Gastroesophageal sphincter (tissue), 4 donors: ENCODE results near the gene METTL16. TPM values are rescaled to one million over a fixed set of nuclear protein-coding genes. Genes with fewer than 3 reads are reported as not detected.
"Not testable (repeated sequence)": the region's sequence is repeated elsewhere in the genome, so short reads cannot be mapped to it uniquely, and the experiment has no call there.

Experiments used
- ATAC-seq: fragments of 150-250 bp; one replicate; pipeline ENCODE4 v1.9.1; 2016; ENCODE audit warnings: mild to moderate bottlenecking, moderate library complexity
- H3K27ac ChIP-seq, 4 donors: fragments of 200-600 bp; sonication (generic) in 3 of 4; 1 replicate in 3 of 4; 2 replicates in 1 of 4; pipeline ENCODE4 v1.5.1; 2016 to 2019
- H3K27me3 ChIP-seq: fragments of 200-600 bp; sonication (generic); one replicate; pipeline ENCODE4 v1.5.1; 2019
- H3K36me3 ChIP-seq, 2 donors: fragments of 200-600 bp; sonication (generic); one replicate each; pipeline ENCODE4 v1.5.1; 2019; ENCODE audit warnings: control low read depth in 1 of 2
- H3K4me1 ChIP-seq, 3 donors: fragments of 200-600 bp; sonication (generic); 1 replicate in 2 of 3; 2 replicates in 1 of 3; pipeline ENCODE4 v1.5.1; 2016 to 2019; ENCODE audit warnings: control low read depth in 2 of 3
- H3K4me3 ChIP-seq, 2 donors: fragments of 200-600 bp; sonication (generic); one replicate each; pipeline ENCODE4 v1.5.1; 2019; ENCODE audit warnings: mild to moderate bottlenecking in 1 of 2, moderate library complexity in 1 of 2
- H3K9me3 ChIP-seq, 3 donors: fragments of 200-600 bp; sonication (generic); one replicate each; pipeline ENCODE4 v1.5.1; 2017 to 2019; ENCODE audit warnings: control low read depth in 2 of 3
- EP300 ChIP-seq: sonication (generic); formaldehyde crosslinking; IDR thresholded peaks from one replicate; pipeline ENCODE4 v1.6.1; 2017; ENCODE audit warnings: antibody characterized with exemption, mild to moderate bottlenecking
- POLR2A ChIP-seq, 2 donors: fragments of 450-650 bp; IDR thresholded peaks; one replicate each; pipeline ENCODE4 v1.6.1; 2017; ENCODE audit warnings: antibody characterized with exemption in 2 of 2, mild to moderate bottlenecking in 2 of 2, moderate library complexity in 1 of 2
- POLR2AphosphoS5 ChIP-seq: sonication (generic); formaldehyde crosslinking; IDR thresholded peaks from one replicate; pipeline ENCODE4 v1.6.1; 2017; ENCODE audit warnings: antibody characterized with exemption
- WGBS, 2 donors: methylation state at CpG; one replicate each; pipeline ENCODE4 v1.1.5; 2018; ENCODE audit warnings: low coverage in 1 of 2; 5-methylcytosine and 5-hydroxymethylcytosine counted together
- total RNA-seq, 4 donors: library from RNA; depleted of rRNA; stranded (reverse); fragments of >200 nt; gene quantifications; one replicate each; pipeline ENCODE4 v1.1.0, GENCODE V29; 2016
- TF ChIP-seq, protein P1 (sequence below), 4 experiments: fragments of 200-600 bp in 2 of 4; fragments of 450-650 bp in 2 of 4; sonication (generic) in 1 of 4; IDR thresholded peaks; one replicate each; pipeline ENCODE4 v1.5.1; 2017 to 2019; ENCODE audit warnings: antibody characterized with exemption in 4 of 4, mild to moderate bottlenecking in 2 of 4, moderate library complexity in 2 of 4

Gene METTL16
- total RNA-seq, 4 donors from 2014 or later = 30.7 to 68.0 (median 58.7) TPM

DNA sequence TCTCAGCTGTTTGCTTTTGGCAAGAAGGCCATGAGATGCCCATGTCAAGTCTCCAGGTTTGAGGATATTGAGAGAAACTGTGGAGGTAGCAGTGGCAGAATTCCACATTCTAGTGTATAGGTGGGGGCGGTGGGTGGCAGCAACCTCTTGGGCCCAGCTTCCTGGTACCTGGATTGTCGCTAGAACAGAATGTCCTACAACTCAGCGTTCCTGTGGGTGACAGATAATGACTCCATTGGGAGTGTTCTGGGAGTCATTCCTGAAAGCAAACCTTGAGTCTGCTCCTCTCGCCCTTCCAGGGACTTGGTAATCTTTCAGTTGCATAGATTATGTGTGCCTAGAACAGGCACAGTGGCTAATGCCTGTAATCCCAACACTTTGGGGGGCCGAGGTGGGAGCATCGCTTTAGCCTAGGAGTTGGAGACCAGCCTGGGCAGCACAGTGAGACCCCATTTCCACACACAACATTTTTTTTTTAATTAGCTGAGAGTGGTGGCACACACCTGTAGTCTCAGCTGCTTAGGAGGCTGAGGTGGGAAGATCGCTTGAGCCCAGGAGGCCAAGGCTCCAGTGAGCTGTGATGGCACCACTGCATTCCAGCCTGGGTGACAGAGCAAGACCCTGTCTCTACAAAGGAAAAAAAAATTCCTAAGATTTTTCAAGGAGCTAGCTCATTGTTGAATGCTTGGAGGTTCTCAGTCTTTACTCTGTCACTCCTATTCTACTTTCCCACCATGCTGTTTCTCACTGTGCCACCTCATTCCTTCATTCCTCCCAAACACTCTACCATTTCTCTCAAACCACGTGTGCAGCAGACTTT is 37.9 kb upstream of the METTL16 start:
- no peaks in the 10 kb centered on the region for H3K36me3 ChIP-seq

DNA sequence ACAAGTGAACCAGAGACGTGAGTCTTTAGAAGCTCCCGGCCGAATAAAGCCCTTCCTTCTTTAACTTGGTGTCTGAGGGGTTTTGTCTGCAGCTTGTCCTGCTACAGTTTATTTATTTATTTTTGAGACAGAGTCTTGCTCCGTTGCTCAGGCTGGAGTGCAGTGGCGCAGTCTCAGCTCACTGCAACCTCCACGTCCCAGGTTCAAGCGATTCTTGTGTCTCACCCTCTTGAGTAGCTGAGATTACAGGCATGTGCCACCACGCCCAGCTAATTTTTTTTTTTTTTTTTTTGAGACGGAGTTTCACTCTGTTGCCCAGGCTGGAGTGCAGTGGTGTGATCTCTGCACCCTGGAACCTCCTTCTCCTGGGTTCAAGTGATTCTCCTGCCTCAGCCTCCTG is 36.3 kb upstream of the METTL16 start:
- not testable (repeated sequence) for H3K4me3 ChIP-seq, H3K27ac ChIP-seq, H3K36me3 ChIP-seq, H3K4me1 ChIP-seq, H3K9me3 ChIP-seq, ATAC-seq
- 68 to 76% methylated on average over 4 to 9 of the region's 9 CpGs for WGBS, 2 donors
- peaks cover 24% of the 10 kb centered on the region for H3K27me3 ChIP-seq

More for the DNA sequence above, 37.9 kb upstream of the METTL16 start:
- Histone ChIP-seq H3K4me3 (no peak overlapping the region), H3K4me1 (no peaks in the 10 kb centered on the region), H3K9me3 (no peaks in the 10 kb centered on the region), H3K27ac (no peak overlapping the region), H3K27me3 (peaks cover 32% of the 10 kb centered on the region)
- TF ChIP-seq, protein P1, sequence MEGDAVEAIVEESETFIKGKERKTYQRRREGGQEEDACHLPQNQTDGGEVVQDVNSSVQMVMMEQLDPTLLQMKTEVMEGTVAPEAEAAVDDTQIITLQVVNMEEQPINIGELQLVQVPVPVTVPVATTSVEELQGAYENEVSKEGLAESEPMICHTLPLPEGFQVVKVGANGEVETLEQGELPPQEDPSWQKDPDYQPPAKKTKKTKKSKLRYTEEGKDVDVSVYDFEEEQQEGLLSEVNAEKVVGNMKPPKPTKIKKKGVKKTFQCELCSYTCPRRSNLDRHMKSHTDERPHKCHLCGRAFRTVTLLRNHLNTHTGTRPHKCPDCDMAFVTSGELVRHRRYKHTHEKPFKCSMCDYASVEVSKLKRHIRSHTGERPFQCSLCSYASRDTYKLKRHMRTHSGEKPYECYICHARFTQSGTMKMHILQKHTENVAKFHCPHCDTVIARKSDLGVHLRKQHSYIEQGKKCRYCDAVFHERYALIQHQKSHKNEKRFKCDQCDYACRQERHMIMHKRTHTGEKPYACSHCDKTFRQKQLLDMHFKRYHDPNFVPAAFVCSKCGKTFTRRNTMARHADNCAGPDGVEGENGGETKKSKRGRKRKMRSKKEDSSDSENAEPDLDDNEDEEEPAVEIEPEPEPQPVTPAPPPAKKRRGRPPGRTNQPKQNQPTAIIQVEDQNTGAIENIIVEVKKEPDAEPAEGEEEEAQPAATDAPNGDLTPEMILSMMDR (IDR thresholded peaks at IDR 0.05) = no peak
- no peak for ATAC-seq
- 63 to 88% methylated on average over 1 to 5 of the region's 8 CpGs for WGBS, 2 donors

DNA sequence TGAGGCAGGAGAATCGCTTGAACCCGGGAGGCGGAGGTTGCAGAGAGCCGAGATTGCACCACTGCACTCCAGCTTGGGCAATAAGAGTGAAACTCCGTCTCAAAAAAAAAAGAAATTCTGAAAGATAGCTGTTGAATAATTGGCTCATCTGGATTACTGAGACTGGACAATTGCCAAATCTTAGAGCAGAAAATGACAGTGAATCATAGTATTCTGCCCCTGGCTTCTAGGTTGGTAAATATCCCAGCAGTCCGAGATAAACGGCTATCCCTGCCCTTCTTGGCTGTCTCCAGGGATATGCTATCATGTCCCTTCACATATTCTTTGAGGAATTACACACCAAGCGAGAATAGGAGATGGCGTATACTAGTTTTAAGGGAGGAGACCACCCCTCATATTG is 35.5 kb upstream of the METTL16 start:
- WGBS, 2 donors = 65 to 75% methylated on average over 5 to 8 of the region's 9 CpGs
- no peak for ATAC-seq
- peaks cover 22% of the 10 kb centered on the region for H3K27me3 ChIP-seq

DNA sequence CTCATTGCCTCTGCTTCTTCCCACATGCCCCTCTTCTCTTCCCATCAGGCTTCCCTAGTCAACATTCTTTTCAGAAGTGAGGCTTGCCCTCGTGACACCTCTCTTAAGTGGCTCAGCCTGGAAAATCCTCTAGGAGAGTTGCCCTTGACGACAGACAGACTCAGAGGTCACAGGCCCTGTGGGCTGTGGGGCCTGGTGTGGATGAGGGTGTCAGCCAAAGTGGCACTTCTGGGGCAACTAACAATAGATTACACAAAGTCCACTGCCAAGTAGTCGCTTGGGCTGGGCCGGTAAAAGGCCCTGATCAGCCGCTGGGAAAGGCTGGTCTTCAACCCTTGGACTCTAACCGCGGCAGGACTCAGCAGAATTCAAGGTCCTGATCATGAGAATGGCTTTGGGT is 33.7 kb upstream of the METTL16 start:
- no peaks in the 10 kb centered on the region for H3K9me3 ChIP-seq
- H3K4me3 ChIP-seq = no peak overlapping the region
- peaks cover 4% of the 10 kb centered on the region for H3K27me3 ChIP-seq
- no peak overlapping the region for H3K27ac ChIP-seq
- no peak for ATAC-seq
- H3K36me3 ChIP-seq = no peaks in the 10 kb centered on the region
- 50 to 100% methylated on average over 1 of the region's 7 CpGs for WGBS, 2 donors
- TF ChIP-seq POLR2A (IDR thresholded peaks at IDR 0.05) (no peak), EP300 (no peak), POLR2AphosphoS5 (no peak)
- TF ChIP-seq, protein P1 (IDR thresholded peaks at IDR 0.05) = no peak
- H3K4me1 ChIP-seq = no peaks in the 10 kb centered on the region

More for the DNA sequence above, 35.5 kb upstream of the METTL16 start:
- H3K4me1 ChIP-seq = no peaks in the 10 kb centered on the region
- H3K4me3 ChIP-seq = no peak overlapping the region
- no peak for TF ChIP-seq EP300
- no peak for TF ChIP-seq POLR2A (IDR thresholded peaks at IDR 0.05)
- TF ChIP-seq POLR2AphosphoS5 = no peak
- TF ChIP-seq, protein P1 (IDR thresholded peaks at IDR 0.05) = no peak
- no peak overlapping the region for H3K27ac ChIP-seq
- H3K9me3 ChIP-seq = no peaks in the 10 kb centered on the region
- no peaks in the 10 kb centered on the region for H3K36me3 ChIP-seq

DNA sequence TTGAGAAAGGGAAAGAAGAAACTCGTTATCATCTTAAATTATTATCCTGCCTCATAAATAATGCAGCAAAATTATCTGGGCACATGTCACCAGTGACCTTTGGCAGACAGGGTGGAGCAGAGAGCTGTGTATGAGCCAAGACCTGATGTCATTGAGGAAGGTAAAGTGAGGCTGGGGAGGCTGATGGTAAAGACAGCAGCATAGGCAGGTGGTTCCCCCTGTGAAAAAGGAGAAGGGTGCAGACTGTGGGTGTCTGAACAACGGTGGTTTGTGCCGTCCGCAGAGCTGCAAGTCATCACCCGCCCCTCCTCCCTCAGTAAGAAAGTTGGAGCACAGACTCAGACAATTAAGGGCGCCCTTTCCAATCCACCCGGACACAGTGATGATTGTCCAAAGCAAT is 30.8 kb upstream of the METTL16 start:
- WGBS, 2 donors = 59 to 68% methylated on average over 4 to 7 of the region's 7 CpGs
- TF ChIP-seq POLR2A (IDR thresholded peaks at IDR 0.05) = no peak
- TF ChIP-seq POLR2AphosphoS5 = no peak

DNA sequence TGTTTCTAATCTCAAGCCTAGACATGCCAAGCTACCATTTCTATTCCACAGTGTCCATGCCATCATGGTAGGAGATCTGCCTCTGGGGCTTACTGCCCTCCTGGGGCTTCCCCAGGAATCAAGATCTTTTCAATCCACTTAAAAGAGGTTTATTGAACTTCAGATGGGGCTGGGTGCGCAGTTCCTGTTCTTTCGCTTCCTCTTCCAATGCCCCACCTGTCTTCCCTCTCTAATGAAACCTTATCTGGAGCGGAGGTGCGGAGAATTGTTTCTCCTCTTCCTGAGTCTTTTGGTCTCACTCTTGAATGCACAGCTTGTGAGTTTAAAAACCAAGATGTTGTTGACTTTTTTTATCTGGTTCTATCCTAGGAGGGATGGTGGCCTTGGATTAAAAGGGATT is 30.4 kb upstream of the METTL16 start:
- Histone ChIP-seq H3K27me3 (no peaks in the 10 kb centered on the region), H3K36me3 (no peaks in the 10 kb centered on the region), H3K27ac (no peak overlapping the region), H3K4me1 (no peaks in the 10 kb centered on the region), H3K4me3 (no peak overlapping the region), H3K9me3 (no peaks in the 10 kb centered on the region)
- TF ChIP-seq, protein P1 (IDR thresholded peaks at IDR 0.05) = no peak
- no peak for TF ChIP-seq EP300
- TF ChIP-seq POLR2A (IDR thresholded peaks at IDR 0.05) = no peak
- TF ChIP-seq POLR2AphosphoS5 = no peak
- no peak for ATAC-seq
- 83 to 92% methylated on average over 2 to 4 of the region's 4 CpGs for WGBS, 2 donors

More for the DNA sequence above, 30.8 kb upstream of the METTL16 start:
- Histone ChIP-seq H3K36me3 (no peaks in the 10 kb centered on the region), H3K4me3 (no peak overlapping the region), H3K4me1 (no peaks in the 10 kb centered on the region), H3K27me3 (no peaks in the 10 kb centered on the region), H3K27ac (no peak overlapping the region), H3K9me3 (no peaks in the 10 kb centered on the region)
- no peak for ATAC-seq

DNA sequence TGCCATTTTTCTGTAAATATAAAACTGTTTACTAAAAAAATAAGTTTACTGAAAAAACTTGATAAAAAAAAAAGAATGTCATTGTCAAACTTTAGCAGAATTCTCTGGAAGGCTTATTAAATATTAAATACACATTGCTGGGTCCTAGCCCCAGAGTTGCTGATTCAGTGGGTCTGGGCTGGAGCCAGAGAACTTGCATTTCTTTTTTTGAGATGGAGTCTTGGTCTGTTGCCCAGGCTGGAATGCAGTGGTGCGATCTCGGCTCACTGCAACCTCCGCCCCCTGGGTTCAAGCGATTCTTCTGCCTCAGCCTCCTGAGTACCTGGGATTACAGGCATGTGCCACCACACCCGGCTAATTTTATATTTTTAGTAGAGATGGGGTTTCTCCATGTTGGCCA is 25.9 kb upstream of the METTL16 start:
- 57% methylated on average over 5 of the region's 5 CpGs; no CpG with 5 or more reads in 1 of the 2 donors for WGBS, 2 donors
- H3K27me3 ChIP-seq, H3K4me1 ChIP-seq, H3K27ac ChIP-seq, H3K9me3 ChIP-seq, H3K36me3 ChIP-seq, H3K4me3 ChIP-seq, ATAC-seq: not testable (repeated sequence)
